SK-N-MC (cell line): ENCODE data around the gene TMEM221.

Experiments used
- EZH2 ChIP-seq: fragments of 200-600 bp; sonication (generic); IDR thresholded peaks from one replicate; pipeline ENCODE4 v1.6.1; 2017; ENCODE audit warnings: antibody characterized with exemption
- FOXP2 ChIP-seq: optimal IDR thresholded peaks from 2 replicates; pipeline ENCODE3; 2011; ENCODE audit warnings: mild to moderate bottlenecking, moderate library complexity; ENCODE audit not compliant: insufficient read depth; ENCODE audit errors: extremely low read length, control extremely low read depth
- POLR2AphosphoS5 ChIP-seq: IDR thresholded peaks from 2 replicates; pipeline ENCODE4 v1.6.1; 2012; ENCODE audit warnings: mild to moderate bottlenecking, low read depth, low read length, borderline replicate concordance

DNA sequence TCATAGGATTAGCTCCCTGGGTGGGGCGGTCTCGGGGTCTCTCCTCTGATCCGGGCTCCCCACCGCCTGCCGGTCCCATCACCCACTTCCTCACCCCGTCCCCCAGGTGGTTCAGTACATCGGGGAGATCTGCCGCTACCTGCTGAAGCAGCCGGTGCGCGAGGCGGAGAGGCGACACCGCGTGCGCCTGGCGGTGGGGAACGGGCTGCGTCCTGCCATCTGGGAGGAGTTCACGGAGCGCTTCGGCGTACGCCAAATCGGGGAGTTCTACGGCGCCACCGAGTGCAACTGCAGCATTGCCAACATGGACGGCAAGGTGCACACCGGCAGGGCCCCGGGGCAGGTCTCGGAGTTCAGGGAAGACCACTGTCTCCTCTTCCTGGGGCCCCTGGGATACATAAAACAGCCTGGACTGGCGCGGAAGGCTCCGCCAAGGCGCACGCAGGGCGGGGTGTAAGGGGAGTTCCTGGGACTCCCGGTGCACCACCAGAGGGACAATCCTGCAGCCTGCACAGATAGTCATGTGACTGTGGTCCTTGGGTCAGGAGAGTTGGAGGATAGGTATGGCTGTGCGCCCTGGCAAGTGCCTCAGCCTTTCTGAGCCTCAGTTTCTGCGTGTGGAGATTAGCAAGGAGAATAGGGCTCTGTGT lies 48.8 kb upstream of the TMEM221 start:
- TF ChIP-seq POLR2AphosphoS5 = no peak
- TF ChIP-seq EZH2 = no peak
- TF ChIP-seq FOXP2 = no peak
